Activated T-cell treated with anti-CD3 and anti-CD28 coated beads for 1 hour (primary cell): ENCODE results near the gene ZNF280C.
A peak's percentile ranks its signal among the peaks of the same experiment; 100 is the strongest.

Source experiments
- DNase-seq: peaks from one replicate; pipeline ENCODE4 v3.0.0-alpha.2; 2020; ENCODE audit warnings: low read depth

The ZNF280C gene

GRCh38 chrX:130174937-130175336 lies 93.8 kb downstream of the ZNF280C start:
- no peak for DNase-seq

- no peak for DNase-seq
These were observed 94.5 kb downstream of the ZNF280C start for GRCh38 chrX:130174045-130174704.

- no peak for DNase-seq
These were observed 95.4 kb downstream of the ZNF280C start for GRCh38 chrX:130173190-130173895.

GRCh38 chrX:130172127-130172845 lies 96.4 kb downstream of the ZNF280C start:
- DNase-seq: no peak

- DNase-seq: peak; percentile 27
These were observed 97.1 kb downstream of the ZNF280C start, which contains the start of gene RAB33A for GRCh38 chrX:130171446-130172126. RAB33A (plus strand) TSS chrX:130171962; CDS start chrX:130172063, 101 bp downstream.

GRCh38 chrX:130170752-130171445 lies 97.8 kb downstream of the ZNF280C start:
- peak; percentile 51 for DNase-seq

- no peak for DNase-seq
These were observed 101.7 kb downstream of the ZNF280C start for GRCh38 chrX:130167040-130167439.

GRCh38 chrX:130166503-130166777 lies 102.3 kb downstream of the ZNF280C start:
- no peak for DNase-seq

GRCh38 chrX:130165703-130166502 lies 102.8 kb downstream of the ZNF280C start, which contains the start of gene AIFM1:
AIFM1 (minus strand) TSS chrX:130165841; CDS start chrX:130165656, 185 bp downstream.
- peak; percentile 70 for DNase-seq

GRCh38 chrX:130165181-130165702 lies 103.5 kb downstream of the ZNF280C start:
- DNase-seq: no peak

GRCh38 chrX:130163398-130163797 lies 105.3 kb downstream of the ZNF280C start:
- DNase-seq: no peak

GRCh38 chrX:130162094-130162735 lies 106.5 kb downstream of the ZNF280C start:
- no peak for DNase-seq

- no peak for DNase-seq
These were observed 108.9 kb downstream of the ZNF280C start for GRCh38 chrX:130159776-130160175.

GRCh38 chrX:130158311-130158710 lies 110.4 kb downstream of the ZNF280C start:
- no peak for DNase-seq

- DNase-seq: no peak
These were observed 113.1 kb downstream of the ZNF280C start for GRCh38 chrX:130155564-130155963.
